Myocyte (in vitro differentiated cells): ENCODE results near the gene KBTBD12. TPM values are rescaled to one million over a fixed set of nuclear protein-coding genes. Genes with fewer than 3 reads are reported as not detected.
"Not testable (repeated sequence)": the region's sequence is repeated elsewhere in the genome, so short reads cannot be mapped to it uniquely, and the experiment has no call there.

Source experiments
- DNase-seq: peaks from one replicate; pipeline ENCODE4 v3.0.0-alpha.2; 2012; ENCODE audit warnings: low read depth
- total RNA-seq: library from RNA; depleted of rRNA; stranded (reverse); fragments of >200 nt; gene quantifications from 2 replicates; pipeline ENCODE4 v1.2.3, GENCODE V29; 2014

Gene KBTBD12
- total RNA-seq, 1 donor from 2014 or later = 0.64 TPM

- DNase-seq = no peak
Observed at GRCh38 chr3:127902486-127902885, 12.5 kb upstream of the KBTBD12 start.

GRCh38 chr3:127903611-127904375 lies 11.2 kb upstream of the KBTBD12 start:
- DNase-seq = no peak

GRCh38 chr3:127905556-127905955 lies 9.5 kb upstream of the KBTBD12 start:
- DNase-seq = no peak

- DNase-seq = not testable (repeated sequence)
Observed at GRCh38 chr3:127906653-127907052, 8.4 kb upstream of the KBTBD12 start.

- no peak for DNase-seq
Observed at GRCh38 chr3:127908202-127908601, 6.8 kb upstream of the KBTBD12 start.

- DNase-seq = no peak
Observed at GRCh38 chr3:127908951-127909350, 6.1 kb upstream of the KBTBD12 start.

GRCh38 chr3:127909646-127910045 lies 5.4 kb upstream of the KBTBD12 start:
- no peak for DNase-seq

- peak; percentile 55 for DNase-seq
Observed at GRCh38 chr3:127911421-127911931, 3.6 kb upstream of the KBTBD12 start.

GRCh38 chr3:127913841-127914240 lies 1.2 kb upstream of the KBTBD12 start:
- not testable (repeated sequence) for DNase-seq

GRCh38 chr3:127914584-127914983 lies 448 bp upstream of the KBTBD12 start:
- peak; percentile 9 for DNase-seq

- peak; percentile 8 for DNase-seq
Observed at GRCh38 chr3:127915937-127916493, 983 bp downstream of the KBTBD12 start.

GRCh38 chr3:127920738-127921137 lies 5.7 kb downstream of the KBTBD12 start:
- no peak for DNase-seq

- DNase-seq = no peak
Observed at GRCh38 chr3:127923611-127924010, 8.6 kb downstream of the KBTBD12 start.

- DNase-seq = no peak
Observed at GRCh38 chr3:127925384-127925783, 10.4 kb downstream of the KBTBD12 start.

GRCh38 chr3:127927829-127928604 lies 13.0 kb downstream of the KBTBD12 start:
- no peak for DNase-seq

GRCh38 chr3:127929818-127930413 lies 14.9 kb downstream of the KBTBD12 start:
- no peak for DNase-seq

- no peak for DNase-seq
Observed at GRCh38 chr3:127933396-127933795, 18.4 kb downstream of the KBTBD12 start.

- no peak for DNase-seq
Observed at GRCh38 chr3:127938800-127939199, 23.8 kb downstream of the KBTBD12 start.

GRCh38 chr3:127940116-127940515 lies 25.1 kb downstream of the KBTBD12 start:
- DNase-seq = no peak

- DNase-seq = no peak
Observed at GRCh38 chr3:127942613-127943012, 27.6 kb downstream of the KBTBD12 start.

GRCh38 chr3:127948211-127948610 lies 33.2 kb downstream of the KBTBD12 start:
- DNase-seq = no peak
